RWPE2 (cell line): Measurements from ENCODE around the gene TSPYL2.

Source experiments
- ATAC-seq: fragments of 200-7000 bp; cut with Tn5 transposase; 3 replicates; pipeline ENCODE4 v1.9.1; 2021; ENCODE audit warnings: low read depth
- DNase-seq: peaks from one replicate; pipeline ENCODE4 v3.0.0-alpha.2; 2020; ENCODE audit warnings: low spot score
- H3K27ac ChIP-seq: fragments of 450-650 bp; 2 replicates; pipeline ENCODE4 v1.5.1; 2017; ENCODE audit warnings: mild to moderate bottlenecking; ENCODE audit not compliant: poor library complexity, severe bottlenecking
- H3K27me3 ChIP-seq: fragments of 250-450 bp; sonication (Bioruptor Pico); 2 replicates; pipeline ENCODE4 v1.5.1; 2021; ENCODE audit warnings: mild to moderate bottlenecking, moderate library complexity; ENCODE audit not compliant: insufficient read depth, poor library complexity, severe bottlenecking
- H3K36me3 ChIP-seq: fragments of 250-450 bp; sonication (Bioruptor Pico); 2 replicates; pipeline ENCODE4 v1.5.1; 2020; ENCODE audit warnings: low read depth, mild to moderate bottlenecking, moderate library complexity
- H3K4me1 ChIP-seq: fragments of 250-450 bp; sonication (Bioruptor Pico); 2 replicates; pipeline ENCODE4 v1.5.1; 2021; ENCODE audit warnings: mild to moderate bottlenecking, moderate library complexity; ENCODE audit not compliant: insufficient read depth, poor library complexity, severe bottlenecking
- H3K4me3 ChIP-seq: fragments of 250-450 bp; sonication (Bioruptor Pico); 2 replicates; pipeline ENCODE4 v1.5.1; 2021; ENCODE audit warnings: mild to moderate bottlenecking, moderate library complexity; ENCODE audit not compliant: severe bottlenecking
- H3K9me3 ChIP-seq: fragments of 250-450 bp; sonication (Bioruptor Pico); 2 replicates; pipeline ENCODE4 v1.5.1; 2021; ENCODE audit warnings: mild to moderate bottlenecking, moderate library complexity; ENCODE audit not compliant: severe bottlenecking
- CTCF ChIP-seq: fragments of 450-650 bp; IDR thresholded peaks from one replicate; pipeline ENCODE4 v1.5.1; 2017; ENCODE audit warnings: mild to moderate bottlenecking, moderate library complexity; ENCODE audit not compliant: poor library complexity, severe bottlenecking

TSPYL2 gene

DNA sequence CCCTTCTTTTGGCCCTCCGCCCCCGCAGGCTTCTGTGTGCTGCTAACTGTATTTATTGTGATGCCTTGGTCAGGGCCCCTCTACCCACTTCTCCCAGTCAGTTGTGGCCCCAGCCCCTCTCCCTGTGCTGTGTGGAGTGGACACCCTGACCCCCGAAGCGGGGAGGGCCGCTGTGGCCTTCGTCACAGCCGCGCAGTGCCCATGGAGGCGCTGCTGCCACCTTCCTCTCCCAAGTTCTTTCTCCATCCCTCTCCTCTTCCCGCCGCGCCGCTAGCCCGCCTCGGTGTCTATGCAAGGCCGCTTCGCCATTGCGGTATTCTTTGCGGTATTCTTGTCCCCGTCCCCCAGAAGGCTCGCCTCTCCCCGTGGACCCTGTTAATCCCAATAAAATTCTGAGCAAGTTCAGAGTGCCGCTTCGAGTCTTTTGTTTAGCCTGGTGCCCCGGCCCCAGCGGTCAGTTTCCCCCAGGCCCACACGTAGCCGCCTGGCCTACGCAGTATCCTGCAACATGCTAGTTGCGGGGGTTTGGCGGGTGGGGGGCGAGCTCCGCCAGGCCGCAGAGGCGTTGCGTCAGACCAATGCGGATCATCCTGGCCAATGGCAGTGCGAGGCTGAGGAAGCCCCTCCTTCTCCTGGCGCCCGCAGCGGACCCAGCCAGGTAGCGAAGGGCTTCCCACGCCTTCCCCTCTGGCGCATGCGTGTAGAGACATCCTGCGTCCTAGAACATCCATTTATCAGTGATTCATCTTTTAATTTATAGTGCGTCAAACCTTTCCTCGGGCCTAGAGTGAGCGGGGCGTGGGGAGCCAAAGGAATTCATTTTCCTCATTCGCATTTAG is 6.2 kb downstream of the TSPYL2 start:
- Histone ChIP-seq H3K27me3 (no peaks in the 10 kb centered on the region), H3K27ac (peak overlapping the region; percentile 83), H3K36me3 (peaks cover 28% of the 10 kb centered on the region), H3K4me3 (peak overlapping the region; percentile 22), H3K4me1 (peaks cover 2% of the 10 kb centered on the region), H3K9me3 (no peaks in the 10 kb centered on the region)
- no peak for TF ChIP-seq CTCF
- ATAC-seq = peak; percentile 82
- DNase-seq = peak; percentile 82

- Histone ChIP-seq H3K27ac (peak overlapping the region; percentile 83), H3K27me3 (no peaks in the 10 kb centered on the region), H3K4me1 (peaks cover 2% of the 10 kb centered on the region), H3K9me3 (no peaks in the 10 kb centered on the region), H3K36me3 (peaks cover 20% of the 10 kb centered on the region), H3K4me3 (peak overlapping the region; percentile 22)
- TF ChIP-seq CTCF = peak; percentile 81
- no peak for DNase-seq
- no peak for ATAC-seq
Measured at GRCh38 chrX:53089224-53089842, 7.2 kb downstream of the TSPYL2 start.

DNA sequence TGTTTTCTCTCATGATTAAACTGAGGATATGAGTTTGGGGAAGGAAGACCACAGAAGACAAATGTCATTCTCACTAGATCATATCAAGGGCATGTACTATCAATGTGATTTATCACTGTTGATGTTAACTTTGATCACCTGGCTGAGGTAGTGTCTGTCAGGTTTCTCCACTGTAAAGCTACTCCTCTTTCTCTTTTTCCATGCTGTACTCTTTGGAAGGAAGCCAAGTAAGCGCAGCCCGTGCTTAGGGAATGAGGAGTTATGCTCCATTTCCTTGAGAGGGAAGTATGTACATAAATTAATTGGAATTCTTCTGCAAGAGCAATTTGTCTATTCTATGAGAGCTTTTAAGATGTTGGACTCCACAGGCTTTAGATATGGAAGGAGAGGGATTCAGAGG is 7.8 kb downstream of the TSPYL2 start:
- no peak overlapping the region for H3K27ac ChIP-seq
- H3K27me3 ChIP-seq = no peaks in the 10 kb centered on the region
- no peak overlapping the region for H3K4me3 ChIP-seq
- TF ChIP-seq CTCF = no peak
- peaks cover 2% of the 10 kb centered on the region for H3K4me1 ChIP-seq
- no peak for DNase-seq
- peaks cover 14% of the 10 kb centered on the region for H3K36me3 ChIP-seq
- ATAC-seq = no peak
- no peaks in the 10 kb centered on the region for H3K9me3 ChIP-seq

GRCh38 chrX:53091354-53091753 is 9.2 kb downstream of the TSPYL2 start:
- Histone ChIP-seq H3K27me3 (no peaks in the 10 kb centered on the region), H3K9me3 (no peaks in the 10 kb centered on the region), H3K27ac (no peak overlapping the region), H3K4me1 (peaks cover 2% of the 10 kb centered on the region), H3K36me3 (peaks cover 3% of the 10 kb centered on the region; the same call in 1 of the 2 replicates), H3K4me3 (no peak overlapping the region)
- no peak for ATAC-seq
- TF ChIP-seq CTCF = no peak
- no peak for DNase-seq

- Histone ChIP-seq H3K36me3 (no peaks in the 10 kb centered on the region), H3K27ac (peak overlapping the region; percentile 76), H3K27me3 (no peaks in the 10 kb centered on the region), H3K4me3 (peak overlapping the region; percentile 62), H3K9me3 (no peaks in the 10 kb centered on the region), H3K4me1 (peaks cover 2% of the 10 kb centered on the region)
- ATAC-seq (peak; percentile 66), DNase-seq (peak; percentile 73)
- TF ChIP-seq CTCF = peak; percentile 66
Measured at GRCh38 chrX:53093177-53093655, 11.0 kb downstream of the TSPYL2 start.
